ENCODE results near the gene TRERF1.

Gene TRERF1

GRCh38 chr6:42269553-42269952 lies 182.2 kb downstream of the TRERF1 start:
- no peak for DNase-seq

GRCh38 chr6:42268835-42269204 lies 182.9 kb downstream of the TRERF1 start:
- no peak for DNase-seq

- no peak for DNase-seq
Measured at GRCh38 chr6:42268016-42268834, 183.5 kb downstream of the TRERF1 start.

GRCh38 chr6:42266538-42266937 lies 185.2 kb downstream of the TRERF1 start:
- DNase-seq = no peak

- DNase-seq = no peak
Measured at GRCh38 chr6:42264852-42265390, 186.8 kb downstream of the TRERF1 start.

- DNase-seq = no peak
Measured at GRCh38 chr6:42264162-42264851, 187.4 kb downstream of the TRERF1 start.

- DNase-seq = no peak
Measured at GRCh38 chr6:42263165-42263728, 188.5 kb downstream of the TRERF1 start.

GRCh38 chr6:42260972-42261371 lies 190.8 kb downstream of the TRERF1 start:
- no peak for DNase-seq

GRCh38 chr6:42260396-42260888 lies 191.3 kb downstream of the TRERF1 start:
- DNase-seq = no peak

GRCh38 chr6:42259841-42260395 lies 191.8 kb downstream of the TRERF1 start:
- no peak for DNase-seq

- DNase-seq = no peak
Measured at GRCh38 chr6:42259286-42259685, 192.4 kb downstream of the TRERF1 start.

GRCh38 chr6:42257614-42258013 lies 194.1 kb downstream of the TRERF1 start:
- no peak for DNase-seq

GRCh38 chr6:42257063-42257462 lies 194.7 kb downstream of the TRERF1 start:
- no peak for DNase-seq

- DNase-seq = no peak
Measured at GRCh38 chr6:42255050-42255449, 196.7 kb downstream of the TRERF1 start.

- DNase-seq = no peak
Measured at GRCh38 chr6:42254505-42254904, 197.2 kb downstream of the TRERF1 start.

- DNase-seq = no peak
Measured at GRCh38 chr6:42251911-42252637, 199.7 kb downstream of the TRERF1 start.

- no peak for DNase-seq
Measured at GRCh38 chr6:42251500-42251899, 200.2 kb downstream of the TRERF1 start.

- no peak for DNase-seq
Measured at GRCh38 chr6:42250274-42250931, 201.3 kb downstream of the TRERF1 start.

- DNase-seq = no peak
Measured at GRCh38 chr6:42249279-42249678, 202.4 kb downstream of the TRERF1 start.

GRCh38 chr6:42243046-42243445 lies 208.7 kb downstream of the TRERF1 start:
- DNase-seq = no peak

GRCh38 chr6:42241915-42242314 lies 209.8 kb downstream of the TRERF1 start:
- no peak for DNase-seq
